Raji (cell line): ENCODE results near the gene ABHD1.

ENCODE experiments used
- POLR2A ChIP-seq: IDR thresholded peaks from 2 replicates; pipeline ENCODE4 v1.6.1; 2011; ENCODE audit warnings: low read depth, low read length, control low read depth; ENCODE audit not compliant: insufficient read depth

The ABHD1 gene

GRCh38 chr2:27095427-27095744 is 28.2 kb upstream of the ABHD1 start:
- TF ChIP-seq POLR2A = no peak

- TF ChIP-seq POLR2A = peak; percentile 56
These were observed 27.6 kb upstream of the ABHD1 start for GRCh38 chr2:27095745-27096651.

- no peak for TF ChIP-seq POLR2A
These were observed 26.8 kb upstream of the ABHD1 start for GRCh38 chr2:27096748-27097297.

DNA sequence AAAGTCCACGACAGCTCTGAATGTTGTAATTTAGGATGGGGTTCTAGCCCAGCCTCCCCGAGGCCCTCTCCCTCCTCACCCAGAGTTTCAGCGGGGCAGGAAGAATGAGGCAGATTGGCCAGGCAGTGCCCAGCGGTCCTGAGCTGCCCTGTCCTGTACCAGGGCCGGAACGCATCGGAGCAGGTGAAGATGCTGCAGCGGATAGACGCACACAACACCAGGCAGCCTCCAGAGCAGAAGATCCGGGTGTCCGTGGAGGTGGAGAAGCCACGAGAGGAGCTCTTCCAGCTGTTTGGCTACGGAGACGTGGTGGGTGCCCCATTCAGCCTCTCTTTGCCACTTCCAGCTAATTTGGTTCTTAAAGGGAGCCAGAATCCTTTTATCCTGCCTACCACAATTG is 26.3 kb upstream of the ABHD1 start:
- no peak for TF ChIP-seq POLR2A

GRCh38 chr2:27099334-27099955 is 24.2 kb upstream of the ABHD1 start:
- TF ChIP-seq POLR2A = no peak

- no peak for TF ChIP-seq POLR2A
These were observed 23.6 kb upstream of the ABHD1 start for GRCh38 chr2:27100036-27100435.

DNA sequence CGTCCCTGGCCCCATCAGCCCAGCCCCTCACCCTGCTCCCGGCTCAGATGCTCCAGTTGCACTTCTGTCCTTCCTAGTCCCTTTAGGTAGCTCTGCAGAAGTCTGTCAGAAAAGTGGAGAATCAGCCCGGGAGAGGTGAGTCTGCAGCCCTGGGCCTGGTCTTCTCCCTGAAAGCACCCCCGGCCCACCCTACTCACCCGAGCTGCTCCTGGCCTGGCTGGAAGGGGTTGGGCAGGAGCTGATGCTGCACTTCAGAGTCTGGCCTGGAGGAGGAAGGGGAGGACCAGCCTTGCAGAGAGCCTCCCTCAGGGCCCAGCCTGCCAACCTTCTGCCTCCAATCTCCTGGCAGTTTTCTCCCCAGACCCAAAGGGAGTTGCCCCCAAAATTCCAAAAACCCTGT is 21.3 kb upstream of the ABHD1 start:
- no peak for TF ChIP-seq POLR2A

- TF ChIP-seq POLR2A = no peak
These were observed 17.6 kb upstream of the ABHD1 start for GRCh38 chr2:27105981-27106380.

GRCh38 chr2:27108221-27108620 is 15.4 kb upstream of the ABHD1 start:
- TF ChIP-seq POLR2A = no peak

DNA sequence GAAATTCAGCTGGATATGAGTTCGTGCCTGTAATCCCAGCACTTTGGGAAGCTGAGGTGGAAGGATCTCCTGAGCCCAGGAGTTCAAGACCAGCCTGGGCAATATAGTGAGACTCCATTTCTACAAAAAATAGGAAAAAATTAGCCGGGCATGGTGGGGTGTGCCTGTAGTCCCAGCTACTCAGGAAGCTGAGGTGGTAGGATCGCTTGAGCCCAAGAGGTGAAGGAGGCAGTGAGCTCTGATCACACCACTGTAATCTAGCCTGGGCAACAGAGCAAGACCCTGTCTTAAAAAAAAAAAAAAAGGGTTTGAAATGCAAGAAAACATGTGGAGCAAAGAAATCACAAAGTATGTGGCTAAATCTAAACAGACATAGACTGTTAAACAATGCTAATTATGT is 14.5 kb upstream of the ABHD1 start:
- TF ChIP-seq POLR2A = no peak

DNA sequence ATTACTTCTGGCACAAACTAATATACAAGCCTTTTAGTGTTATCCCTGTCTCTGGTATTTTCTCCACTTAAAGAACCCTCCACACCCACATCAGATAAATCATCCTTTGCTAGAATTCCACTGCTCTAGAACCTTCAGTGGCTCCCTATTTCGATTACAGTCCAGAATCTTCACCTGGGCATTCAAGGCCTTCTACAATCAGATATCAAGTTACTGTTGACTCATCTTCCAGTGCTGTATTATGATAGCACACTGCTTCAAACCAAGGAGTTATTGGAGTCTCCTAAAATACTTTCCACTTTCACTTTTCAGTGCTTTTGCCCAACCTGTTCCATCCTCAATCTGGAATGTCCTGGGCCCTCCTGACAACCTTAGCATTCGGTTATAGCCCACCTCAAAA is 8.1 kb upstream of the ABHD1 start:
- TF ChIP-seq POLR2A = no peak

- no peak for TF ChIP-seq POLR2A
These were observed 5.6 kb upstream of the ABHD1 start for GRCh38 chr2:27117995-27118524.

DNA sequence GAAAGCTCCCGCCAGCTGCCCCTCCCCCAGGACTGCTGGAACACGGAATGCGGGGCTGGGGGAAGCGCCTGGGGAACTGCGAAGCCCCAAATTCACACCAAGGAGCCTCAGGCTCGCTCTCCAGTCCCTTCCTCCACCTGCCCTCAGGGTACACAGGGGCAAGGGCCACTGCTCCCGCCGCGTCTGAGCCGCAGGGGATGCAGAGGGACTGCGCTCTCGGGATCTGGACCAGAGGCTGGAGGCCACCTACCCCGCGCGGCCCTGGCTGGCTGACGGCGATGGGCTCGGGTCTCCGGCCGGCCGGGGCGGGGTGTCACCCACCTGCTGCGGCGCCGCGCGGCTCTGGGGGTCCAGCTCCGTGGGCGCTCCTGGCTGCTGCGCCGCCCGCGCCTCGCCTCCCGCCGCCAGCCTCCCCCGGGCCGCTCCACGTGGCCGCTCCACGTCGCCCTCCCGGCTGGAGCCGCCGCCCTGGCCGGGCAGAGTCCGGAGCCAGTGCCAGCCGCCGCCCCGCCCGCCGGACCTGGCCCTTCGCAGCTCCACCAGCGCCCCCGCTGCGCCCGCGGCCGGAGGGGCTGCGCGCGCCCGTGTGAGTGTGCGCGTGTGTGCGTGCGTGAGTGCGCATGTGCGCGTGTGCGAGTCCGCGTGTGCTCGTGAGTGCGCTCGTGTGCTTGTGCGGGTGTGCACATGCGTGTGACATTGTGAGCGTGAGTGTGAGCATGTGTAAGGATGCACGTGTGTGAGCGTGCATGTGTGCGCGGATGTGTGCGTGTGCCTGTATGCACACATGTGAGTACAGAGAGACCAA is 4.9 kb upstream of the ABHD1 start, which contains the start of gene CGREF1:
Gene CGREF1, minus strand, starts transcription at position 604 of the 805 bp plus-strand sequence. CDS start 14,762 bp downstream, outside the sequence.
- no peak for TF ChIP-seq POLR2A

GRCh38 chr2:27121906-27122305 is 1.7 kb upstream of the ABHD1 start:
- no peak for TF ChIP-seq POLR2A

- TF ChIP-seq POLR2A = no peak
These were observed 824 bp upstream of the ABHD1 start for GRCh38 chr2:27122791-27123190.

- TF ChIP-seq POLR2A = no peak
These were observed 1.5 kb downstream of the ABHD1 start for GRCh38 chr2:27125104-27125503.

- TF ChIP-seq POLR2A = no peak
These were observed 2.7 kb downstream of the ABHD1 start for GRCh38 chr2:27126252-27126710.
